Ishikawa (cell line): ENCODE results near the gene BFAR.
"Not testable (repeated sequence)": the region's sequence is repeated elsewhere in the genome, so short reads cannot be mapped to it uniquely, and the experiment has no call there.

ENCODE experiments used
- CEBPB ChIP-seq: IDR thresholded peaks from 2 replicates; pipeline ENCODE4 v1.6.1; 2012
- CREB1 ChIP-seq: IDR thresholded peaks from 2 replicates; pipeline ENCODE4 v1.6.1; 2012; ENCODE audit warnings: low read depth
- EGR1 ChIP-seq: IDR thresholded peaks from 2 replicates; pipeline ENCODE4 v1.6.1; 2012
- EP300 ChIP-seq: IDR thresholded peaks from 2 replicates; pipeline ENCODE4 v1.6.1; 2012; ENCODE audit warnings: borderline replicate concordance
- FOXM1 ChIP-seq: IDR thresholded peaks from 2 replicates; pipeline ENCODE4 v1.6.1; 2012; ENCODE audit warnings: low read depth, borderline replicate concordance
- NFIC ChIP-seq: IDR thresholded peaks from 2 replicates; pipeline ENCODE4 v1.6.1; 2012
- RAD21 ChIP-seq: IDR thresholded peaks from 2 replicates; pipeline ENCODE4 v1.6.1; 2012; ENCODE audit warnings: low read depth
- TAF1 ChIP-seq: IDR thresholded peaks from 2 replicates; pipeline ENCODE4 v1.6.1; 2012; ENCODE audit warnings: low read depth, mild to moderate bottlenecking
- TCF12 ChIP-seq: IDR thresholded peaks from 2 replicates; pipeline ENCODE4 v1.6.1; 2012; ENCODE audit warnings: low read depth
- TEAD4 ChIP-seq: IDR thresholded peaks from 2 replicates; pipeline ENCODE4 v1.6.1; 2012
- YY1 ChIP-seq: IDR thresholded peaks from 2 replicates; pipeline ENCODE4 v1.6.1; 2012; ENCODE audit warnings: low read depth
- ZBTB7A ChIP-seq: IDR thresholded peaks from 2 replicates; pipeline ENCODE4 v1.6.1; 2012; ENCODE audit warnings: low read depth
- TF ChIP-seq, protein P1 (sequence below): IDR thresholded peaks from 2 replicates; pipeline ENCODE4 v1.6.1; 2012; ENCODE audit warnings: low read depth, mild to moderate bottlenecking
- TF ChIP-seq, protein P2 (sequence below): IDR thresholded peaks from 2 replicates; pipeline ENCODE4 v1.6.1; 2012
- TF ChIP-seq, protein P3 (sequence below): IDR thresholded peaks from 2 replicates; pipeline ENCODE4 v1.6.1; 2012

The BFAR gene

DNA sequence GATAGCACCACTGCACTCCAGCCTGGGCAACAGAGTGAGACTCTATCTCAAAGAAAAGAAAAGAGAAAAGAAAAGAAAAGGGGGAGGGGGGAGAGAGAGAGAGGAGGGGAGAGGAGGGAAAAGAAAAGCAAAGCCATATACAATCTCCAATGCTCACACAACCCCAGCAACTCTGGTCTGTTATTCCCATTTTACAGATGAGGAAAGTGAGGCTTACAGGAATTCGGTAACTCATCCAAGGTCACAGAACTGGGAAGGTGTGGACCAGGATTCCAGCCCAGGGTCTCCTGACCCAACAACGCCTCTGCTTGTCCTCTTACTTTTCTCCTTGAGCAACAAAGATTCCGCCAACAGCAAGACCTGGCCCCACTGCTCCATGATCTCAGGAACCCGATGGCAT is 48.4 kb downstream of the BFAR start:
- TF ChIP-seq TEAD4 (no peak), CEBPB (no peak)
- TF ChIP-seq, protein P1, sequence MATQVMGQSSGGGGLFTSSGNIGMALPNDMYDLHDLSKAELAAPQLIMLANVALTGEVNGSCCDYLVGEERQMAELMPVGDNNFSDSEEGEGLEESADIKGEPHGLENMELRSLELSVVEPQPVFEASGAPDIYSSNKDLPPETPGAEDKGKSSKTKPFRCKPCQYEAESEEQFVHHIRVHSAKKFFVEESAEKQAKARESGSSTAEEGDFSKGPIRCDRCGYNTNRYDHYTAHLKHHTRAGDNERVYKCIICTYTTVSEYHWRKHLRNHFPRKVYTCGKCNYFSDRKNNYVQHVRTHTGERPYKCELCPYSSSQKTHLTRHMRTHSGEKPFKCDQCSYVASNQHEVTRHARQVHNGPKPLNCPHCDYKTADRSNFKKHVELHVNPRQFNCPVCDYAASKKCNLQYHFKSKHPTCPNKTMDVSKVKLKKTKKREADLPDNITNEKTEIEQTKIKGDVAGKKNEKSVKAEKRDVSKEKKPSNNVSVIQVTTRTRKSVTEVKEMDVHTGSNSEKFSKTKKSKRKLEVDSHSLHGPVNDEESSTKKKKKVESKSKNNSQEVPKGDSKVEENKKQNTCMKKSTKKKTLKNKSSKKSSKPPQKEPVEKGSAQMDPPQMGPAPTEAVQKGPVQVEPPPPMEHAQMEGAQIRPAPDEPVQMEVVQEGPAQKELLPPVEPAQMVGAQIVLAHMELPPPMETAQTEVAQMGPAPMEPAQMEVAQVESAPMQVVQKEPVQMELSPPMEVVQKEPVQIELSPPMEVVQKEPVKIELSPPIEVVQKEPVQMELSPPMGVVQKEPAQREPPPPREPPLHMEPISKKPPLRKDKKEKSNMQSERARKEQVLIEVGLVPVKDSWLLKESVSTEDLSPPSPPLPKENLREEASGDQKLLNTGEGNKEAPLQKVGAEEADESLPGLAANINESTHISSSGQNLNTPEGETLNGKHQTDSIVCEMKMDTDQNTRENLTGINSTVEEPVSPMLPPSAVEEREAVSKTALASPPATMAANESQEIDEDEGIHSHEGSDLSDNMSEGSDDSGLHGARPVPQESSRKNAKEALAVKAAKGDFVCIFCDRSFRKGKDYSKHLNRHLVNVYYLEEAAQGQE = no peak

DNA sequence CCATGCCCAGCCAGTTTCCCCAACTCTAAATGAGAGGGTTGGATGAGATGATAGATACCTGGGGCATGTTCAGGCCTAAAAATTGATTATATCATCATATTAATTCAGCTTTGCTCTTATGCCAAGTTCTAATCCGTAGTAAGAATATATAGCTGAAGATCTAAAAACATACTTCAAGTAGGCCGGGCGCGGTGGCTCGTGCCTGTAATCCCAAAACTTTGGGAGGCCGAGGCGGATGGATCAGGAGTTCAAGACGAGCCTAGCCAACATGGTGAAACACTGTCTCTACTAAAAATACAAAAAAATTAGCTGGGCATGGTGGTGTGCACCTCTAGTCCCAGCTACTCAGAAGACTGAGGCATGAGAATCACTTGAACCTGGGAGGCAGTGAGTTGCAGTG is 49.4 kb downstream of the BFAR start:
- no peak for TF ChIP-seq CEBPB
- TF ChIP-seq, protein P2, sequence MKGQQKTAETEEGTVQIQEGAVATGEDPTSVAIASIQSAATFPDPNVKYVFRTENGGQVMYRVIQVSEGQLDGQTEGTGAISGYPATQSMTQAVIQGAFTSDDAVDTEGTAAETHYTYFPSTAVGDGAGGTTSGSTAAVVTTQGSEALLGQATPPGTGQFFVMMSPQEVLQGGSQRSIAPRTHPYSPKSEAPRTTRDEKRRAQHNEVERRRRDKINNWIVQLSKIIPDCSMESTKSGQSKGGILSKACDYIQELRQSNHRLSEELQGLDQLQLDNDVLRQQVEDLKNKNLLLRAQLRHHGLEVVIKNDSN = no peak
- TF ChIP-seq TEAD4 = no peak
- no peak for TF ChIP-seq CREB1
- no peak for TF ChIP-seq YY1
- TF ChIP-seq NFIC = no peak
- TF ChIP-seq TCF12 = no peak
- TF ChIP-seq FOXM1 = no peak
- TF ChIP-seq, protein P1 = no peak
- TF ChIP-seq, protein P3, sequence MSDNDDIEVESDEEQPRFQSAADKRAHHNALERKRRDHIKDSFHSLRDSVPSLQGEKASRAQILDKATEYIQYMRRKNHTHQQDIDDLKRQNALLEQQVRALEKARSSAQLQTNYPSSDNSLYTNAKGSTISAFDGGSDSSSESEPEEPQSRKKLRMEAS = no peak
- no peak for TF ChIP-seq EP300
- TF ChIP-seq ZBTB7A = no peak
- no peak for TF ChIP-seq TAF1
- TF ChIP-seq EGR1 = no peak
- TF ChIP-seq RAD21 = no peak

DNA sequence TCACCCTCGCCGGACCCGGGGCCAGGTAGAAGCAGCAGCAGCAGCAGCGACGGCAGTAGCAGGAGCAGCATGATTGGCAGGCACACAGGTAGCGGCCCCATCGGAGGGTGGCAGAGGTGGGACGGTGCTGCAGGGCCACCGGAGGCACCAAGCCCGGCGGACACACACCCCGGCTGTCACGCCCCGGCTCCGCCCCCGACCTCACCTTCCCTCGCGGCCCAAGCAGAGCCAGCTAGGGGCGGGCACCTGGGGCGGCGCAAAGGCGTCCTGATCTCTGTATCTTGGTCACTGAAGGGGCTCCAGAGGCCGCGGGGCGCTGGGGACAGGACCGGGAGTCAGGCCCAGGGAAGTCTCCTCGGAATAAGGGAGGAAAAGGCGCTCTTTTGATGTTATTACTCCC is 61.4 kb downstream of the BFAR start, which contains the start of gene PLA2G10:
PLA2G10 (minus strand) TSS at position 180 of the 400 bp plus-strand sequence; CDS start at position 101, 79 bp downstream.
- TF ChIP-seq, protein P3 = not testable (repeated sequence)
- not testable (repeated sequence) for TF ChIP-seq RAD21, CEBPB

DNA sequence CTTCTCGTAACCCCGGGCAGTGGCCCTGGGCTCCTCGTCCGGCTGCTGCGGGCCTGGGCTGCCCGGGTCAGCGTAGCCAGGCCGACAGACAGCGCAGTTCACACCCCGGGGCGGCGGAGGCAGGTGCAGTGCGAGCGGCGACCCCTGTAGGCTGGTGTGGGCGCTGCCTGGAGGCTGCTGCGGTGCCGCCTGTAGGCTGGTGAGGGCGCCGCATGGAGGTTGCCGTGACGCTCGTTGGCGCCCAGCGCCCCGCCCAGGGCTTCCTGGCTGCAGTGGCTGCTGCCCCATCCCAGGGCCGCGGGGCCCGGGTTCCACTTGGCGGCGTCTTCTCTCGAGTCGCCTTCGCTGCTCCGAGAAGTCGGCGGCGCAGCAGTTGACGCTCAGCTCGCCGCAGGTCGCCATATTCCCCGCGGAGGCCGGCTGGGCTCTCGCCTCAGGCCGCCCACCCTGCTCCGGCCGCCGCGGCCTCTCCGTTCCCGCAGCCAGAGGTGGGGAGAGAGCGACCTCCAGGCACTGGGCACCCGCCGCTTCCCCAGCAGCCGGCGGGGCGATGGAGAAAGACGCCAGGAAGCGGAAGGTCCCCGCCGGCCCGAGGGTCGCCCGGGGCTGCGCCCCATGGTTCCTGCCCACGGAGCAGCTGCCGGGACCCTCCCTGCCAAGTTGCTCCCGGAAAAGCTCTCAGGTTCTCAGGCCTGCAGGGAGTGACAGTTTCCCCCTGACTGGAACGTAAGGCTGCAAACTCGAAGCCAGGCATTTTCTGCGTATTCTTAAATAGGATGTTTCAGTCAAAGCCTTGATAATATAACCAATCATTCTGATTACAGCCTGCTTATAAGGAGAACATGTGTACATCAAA is 70.6 kb downstream of the BFAR start, which contains the start of gene NPIPA3:
NPIPA3 (plus strand) TSS at position 256 of the 856 bp plus-strand sequence. CDS start 5,533 bp downstream, outside the sequence.
- TF ChIP-seq EGR1, YY1, FOXM1: not testable (repeated sequence)
